GDM1 (cell line): Measurements from ENCODE around the gene NOX5.

Experiments
- DNase-seq: peaks from one replicate; lab custom pipeline; 2025; lab: John Stamatoyannopoulos, UW

Gene NOX5

GRCh38 chr15:69100821-69101220 lies 86.3 kb downstream of the NOX5 start:
- DNase-seq: no peak

- DNase-seq: no peak
Measured at GRCh38 chr15:69104050-69104750, 89.7 kb downstream of the NOX5 start.

GRCh38 chr15:69105451-69105985 lies 91.0 kb downstream of the NOX5 start:
- DNase-seq: no peak

GRCh38 chr15:69107025-69107620 lies 92.6 kb downstream of the NOX5 start:
- no peak for DNase-seq
